B cell (primary cell): ENCODE data around the gene ROR2. TPM values are rescaled to one million over a fixed set of nuclear protein-coding genes. Genes with fewer than 3 reads are reported as not detected.

Experiments used
- ATAC-seq: fragments of 200-7000 bp; cut with Tn5 transposase; one replicate; pipeline ENCODE4 v1.10.0; 2021; ENCODE audit warnings: low read depth, mild to moderate bottlenecking, moderate number of reproducible peaks, moderate library complexity
- CTCF ChIA-PET: fragments of 350-600 bp; sonication (Branson Sonifier 250); formaldehyde crosslinking; loops from one replicate; lab custom pipeline; 2021; ENCODE audit warnings: antibody characterized with exemption, inconsistent platforms; lab: Charles Lee
- POLR2A ChIA-PET: fragments of 350-600 bp; sonication (Branson Sonifier 250); formaldehyde crosslinking; loops from one replicate; lab custom pipeline; 2021; ENCODE audit warnings: antibody characterized with exemption; lab: Charles Lee
- DNase-seq: peaks from one replicate; pipeline ENCODE4 v3.0.0; 2013
- H2AFZ ChIP-seq: 2 replicates; pipeline ENCODE4 v1.6.1; 2012; ENCODE audit warnings: mild to moderate bottlenecking, low read depth, low read length; ENCODE audit not compliant: insufficient read depth, poor library complexity, severe bottlenecking
- H3K27ac ChIP-seq, 2 donors: 1 replicate in 1 of 2; 2 replicates in 1 of 2; pipeline ENCODE4 v1.5.1; 2012 to 2013; ENCODE audit warnings: low read length in 2 of 2, mild to moderate bottlenecking in 2 of 2, moderate library complexity in 1 of 2
- H3K27me3 ChIP-seq, 4 experiments: fragments of 200-600 bp in 1 of 4; sonication (generic) in 1 of 4; replicated peaks in 1 of 4; 1 replicate in 2 of 4; 2 replicates in 2 of 4; pipeline versions ENCODE4 v1.6.1 to v1.7.0; 2013 to 2016; ENCODE audit warnings: low read length in 3 of 4, mild to moderate bottlenecking in 2 of 4, mixed read lengths in 1 of 4, moderate library complexity in 1 of 4; ENCODE audit not compliant: insufficient read depth in 4 of 4, control insufficient read depth in 3 of 4; ENCODE audit errors: control extremely low read depth in 1 of 4
- H3K36me3 ChIP-seq, 2 experiments: replicated peaks in 1 of 2; 1 replicate in 1 of 2; 2 replicates in 1 of 2; pipeline versions ENCODE4 v1.6.1 to v1.7.1; 2013; ENCODE audit warnings: low read length in 1 of 2; ENCODE audit not compliant: insufficient read depth in 2 of 2, control insufficient read depth in 1 of 2; ENCODE audit errors: control extremely low read depth in 1 of 2, extremely low read depth in 1 of 2
- H3K4me1 ChIP-seq, 2 donors: fragments of 200-600 bp in 1 of 2; sonication (generic) in 1 of 2; 1 replicate in 1 of 2; 2 replicates in 1 of 2; pipeline versions ENCODE4 v1.5.1 to v1.6.1; 2013 to 2017; ENCODE audit warnings: low read length in 2 of 2; ENCODE audit not compliant: control insufficient read depth in 2 of 2, insufficient read depth in 2 of 2
- H3K4me2 ChIP-seq: replicated peaks from 2 replicates; pipeline ENCODE3; 2012; ENCODE audit warnings: mild to moderate bottlenecking, low read depth, low read length; ENCODE audit not compliant: poor library complexity, severe bottlenecking
- H3K4me3 ChIP-seq, 5 experiments: fragments of 200-600 bp in 1 of 5; sonication (generic) in 1 of 5; 1 replicate in 3 of 5; 2 replicates in 2 of 5; pipeline versions ENCODE4 v1.5.1 to v1.7.0; 2011 to 2016; ENCODE audit warnings: low read length in 4 of 5, mild to moderate bottlenecking in 4 of 5, low read depth in 2 of 5, control low read depth in 1 of 5, moderate library complexity in 1 of 5; ENCODE audit not compliant: insufficient read depth in 1 of 5; ENCODE audit errors: control extremely low read depth in 1 of 5, extremely low read depth in 1 of 5
- H3K79me2 ChIP-seq: fragments of 200-600 bp; sonication (generic); one replicate; pipeline ENCODE4 v1.6.0; 2016; ENCODE audit warnings: low read length; ENCODE audit not compliant: control insufficient read depth, insufficient read depth
- H3K9ac ChIP-seq: fragments of 200-600 bp; sonication (generic); 2 replicates; pipeline ENCODE4 v1.6.1; 2017; ENCODE audit warnings: mild to moderate bottlenecking, low read length, moderate library complexity
- H3K9me3 ChIP-seq, 3 donors: one replicate each; pipeline versions ENCODE4 v1.6.1 to v1.7.1; 2013; ENCODE audit warnings: low read length in 2 of 3; ENCODE audit not compliant: control insufficient read depth in 2 of 3, insufficient read depth in 1 of 3; ENCODE audit errors: control extremely low read depth in 1 of 3
- H4K20me1 ChIP-seq: 2 replicates; pipeline ENCODE4 v1.6.0; 2012; ENCODE audit warnings: mild to moderate bottlenecking, low read length; ENCODE audit not compliant: insufficient read depth, control insufficient read depth, poor library complexity, severe bottlenecking
- H3K27ac Mint-ChIP-seq: one replicate; pipeline ENCODE4 v1.8.0; 2021; ENCODE audit warnings: mixed read lengths
- H3K27me3 Mint-ChIP-seq: one replicate; pipeline ENCODE4 v1.8.0; 2021; ENCODE audit warnings: mixed read lengths
- H3K4me1 Mint-ChIP-seq: one replicate; pipeline ENCODE4 v1.8.0; 2021; ENCODE audit warnings: mixed read lengths
- H3K4me3 Mint-ChIP-seq: one replicate; pipeline ENCODE4 v1.8.0; 2021; ENCODE audit warnings: mixed read lengths
- H3K9me3 Mint-ChIP-seq: one replicate; pipeline ENCODE4 v1.8.0; 2022; ENCODE audit warnings: mixed read lengths; ENCODE audit not compliant: insufficient read depth
- CTCF ChIP-seq: fragments of 200-600 bp; IDR thresholded peaks from one replicate; pipeline ENCODE4 v1.8.0; 2022; ENCODE audit warnings: antibody characterized with exemption, mild to moderate bottlenecking
- EZH2 ChIP-seq: IDR thresholded peaks from 2 replicates; pipeline ENCODE4 v1.6.1; 2012; ENCODE audit warnings: borderline replicate concordance, low read depth, mild to moderate bottlenecking, moderate library complexity, low read length; ENCODE audit not compliant: insufficient read depth, poor library complexity, severe bottlenecking
- WGBS: methylation state at CpG from one replicate; pipeline ENCODE4 v1.1.5; 2013; ENCODE audit warnings: missing lambda C conversion rate; ENCODE audit not compliant: insufficient coverage; 5-methylcytosine and 5-hydroxymethylcytosine counted together
- intact Hi-C: fragments of 100-400 bp; cut with micrococcal nuclease; formaldehyde crosslinking; loops from one replicate; pipeline ENCODE4 v1.10.0; 2022
- polyA plus RNA-seq: library from polyadenylated mRNA; depleted of rRNA; stranded (reverse); fragments of >200 nt; gene quantifications from 2 replicates; pipeline ENCODE4 v1.2.3, GENCODE V29; 2012
- total RNA-seq, 2 donors: library from RNA; stranded (reverse); fragments of 120-200 nt in 1 of 2; gene quantifications; 1 replicate in 1 of 2; 2 replicates in 1 of 2; pipeline versions ENCODE4 v1.2.3 to v1.2.4, GENCODE V29; 2013 to 2022

ROR2 gene
- total and polyA plus RNA-seq, 2 donors (not counting 1 experiment from before 2014, with no cell fraction given) = 0.21 to 0.49 TPM

- ATAC-seq = no peak
- Histone ChIP-seq H3K4me1 (no peaks in the 10 kb centered on the region), H3K9ac (no peak overlapping the region), H3K36me3 (no peaks in the 10 kb centered on the region), H3K27me3 (no peaks in the 10 kb centered on the region), H3K27ac (no peak overlapping the region), H4K20me1 (no peaks in the 10 kb centered on the region), H2AFZ (no peak overlapping the region), H3K9me3 (no peaks in the 10 kb centered on the region), H3K4me2 (no peak overlapping the region), H3K79me2 (no peaks in the 10 kb centered on the region), H3K4me3 (no peak overlapping the region)
- no peak for TF ChIP-seq EZH2
- TF ChIP-seq CTCF = no peak
- no CpG with 5 or more reads among the region's 4 CpGs for WGBS
- H3K4me1 Mint-ChIP-seq = no peaks in the 10 kb centered on the region
- ChIA-PET CTCF (no interaction called here), POLR2A (no interaction called here)
- H3K27ac Mint-ChIP-seq = no peak overlapping the region
- intact Hi-C loops = no loop called here
- no peak overlapping the region for H3K4me3 Mint-ChIP-seq
- H3K27me3 Mint-ChIP-seq = peaks cover 23% of the 10 kb centered on the region
- H3K9me3 Mint-ChIP-seq = no peaks in the 10 kb centered on the region
- DNase-seq = no peak
Measured at GRCh38 chr9:91994422-91994821, 44.4 kb upstream of the ROR2 start.

- no peak overlapping the region for H2AFZ ChIP-seq
- 94% methylated on average over 7 of the region's 12 CpGs for WGBS
- H3K4me2 ChIP-seq = no peak overlapping the region
- no peaks in the 10 kb centered on the region for H3K79me2 ChIP-seq
- no peaks in the 10 kb centered on the region for H3K4me1 ChIP-seq
- intact Hi-C loops = no loop called here
- H3K9ac ChIP-seq = no peak overlapping the region
- H3K27ac ChIP-seq = no peak overlapping the region
- Mint-ChIP-seq H3K4me1 (no peaks in the 10 kb centered on the region), H3K27me3 (peaks cover 16% of the 10 kb centered on the region), H3K9me3 (no peaks in the 10 kb centered on the region), H3K4me3 (no peak overlapping the region), H3K27ac (no peak overlapping the region)
- H3K9me3 ChIP-seq = no peaks in the 10 kb centered on the region
- no peak for TF ChIP-seq CTCF
- TF ChIP-seq EZH2 = no peak
- DNase-seq (no peak), ATAC-seq (no peak)
- ChIA-PET POLR2A (no interaction called here), CTCF (no interaction called here)
- H3K36me3 ChIP-seq = no peaks in the 10 kb centered on the region
- H3K27me3 ChIP-seq = no peaks in the 10 kb centered on the region
- H3K4me3 ChIP-seq = no peak overlapping the region
- no peaks in the 10 kb centered on the region for H4K20me1 ChIP-seq
Measured at GRCh38 chr9:91992461-91993041, 42.5 kb upstream of the ROR2 start.
